GM19468 (cell line): Measurements from ENCODE around the gene SLC25A38.
"Not testable (repeated sequence)": the region's sequence is repeated elsewhere in the genome, so short reads cannot be mapped to it uniquely, and the experiment has no call there.

ENCODE experiments used
- ATAC-seq: cut with Tn5 transposase; IDR thresholded peaks from one replicate; pipeline ENCODE4 v1.9.1; 2021; ENCODE audit warnings: mild to moderate bottlenecking, moderate library complexity, moderate number of reproducible peaks; ENCODE audit not compliant: unreplicated experiment; ENCODE audit errors: extremely low read depth

Gene SLC25A38

DNA sequence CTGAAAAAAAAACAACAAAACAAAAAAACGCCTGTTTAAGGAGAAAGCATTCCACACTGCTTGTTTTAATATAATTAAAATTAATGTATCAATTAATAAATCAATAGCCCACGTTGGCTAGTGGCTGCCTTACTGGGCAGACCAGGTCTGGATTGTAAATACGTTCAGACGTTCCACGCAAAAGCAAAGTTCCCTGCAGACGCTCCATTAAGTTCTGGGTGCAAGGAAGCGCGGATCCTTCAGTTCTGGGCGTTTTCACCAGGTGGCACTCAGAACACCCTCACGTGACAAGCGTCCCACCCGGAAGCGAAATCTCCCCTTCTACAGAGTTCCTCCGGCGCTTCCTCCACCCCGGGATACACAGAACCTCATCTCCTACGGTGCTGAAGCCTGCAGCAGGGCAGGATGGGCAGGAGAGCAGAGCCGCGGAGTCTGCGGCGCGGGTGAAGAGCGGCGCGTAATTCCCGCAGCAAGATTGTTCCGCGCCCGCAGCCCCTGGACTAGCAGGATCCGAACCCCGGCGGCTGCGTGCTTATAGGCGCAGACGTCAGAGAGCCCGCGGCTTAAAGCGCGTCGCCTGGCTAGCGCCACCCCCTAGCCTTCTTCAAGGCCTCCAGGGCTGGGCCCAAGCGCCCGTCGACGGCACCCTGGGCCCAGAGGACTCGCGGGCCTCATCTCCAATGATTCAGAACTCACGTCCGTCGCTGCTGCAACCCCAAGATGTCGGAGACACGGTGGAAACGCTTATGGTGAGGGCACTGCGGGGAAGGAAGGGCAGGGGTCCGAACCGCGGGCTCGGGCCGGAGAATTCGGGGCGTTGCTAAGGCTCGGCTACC is at the start of gene SLC25A38:
TSS of gene SLC25A38 (plus strand) at position 326 of the 836 bp plus-strand sequence. CDS start at position 681, 355 bp downstream.
- peak; percentile 46 for ATAC-seq

GRCh38 chr3:39333607-39334006 is 49.6 kb upstream of the SLC25A38 start:
- ATAC-seq = no peak

GRCh38 chr3:39334205-39334604 is 49.0 kb upstream of the SLC25A38 start:
- ATAC-seq = no peak

DNA sequence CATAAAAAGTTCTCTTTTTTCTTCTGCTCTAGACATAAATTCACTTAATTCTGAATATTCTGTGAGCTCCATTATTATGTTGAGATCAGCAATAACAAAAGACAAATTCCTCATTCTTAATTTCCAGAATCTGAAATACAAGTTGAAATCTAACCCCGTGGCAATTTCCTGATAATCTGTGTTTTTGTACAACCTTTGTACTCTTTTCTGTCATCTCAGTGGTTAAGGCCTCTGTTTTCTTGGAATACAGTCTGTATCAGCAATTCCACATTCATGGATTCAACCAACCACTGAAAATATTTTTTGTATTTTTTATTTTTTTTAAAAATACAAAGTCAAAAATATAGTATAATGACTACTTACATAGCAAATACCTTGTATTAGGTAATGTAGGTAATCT is 45.0 kb upstream of the SLC25A38 start:
- ATAC-seq = no peak

- ATAC-seq = no peak
Observed at GRCh38 chr3:39339086-39339485, 44.1 kb upstream of the SLC25A38 start.

DNA sequence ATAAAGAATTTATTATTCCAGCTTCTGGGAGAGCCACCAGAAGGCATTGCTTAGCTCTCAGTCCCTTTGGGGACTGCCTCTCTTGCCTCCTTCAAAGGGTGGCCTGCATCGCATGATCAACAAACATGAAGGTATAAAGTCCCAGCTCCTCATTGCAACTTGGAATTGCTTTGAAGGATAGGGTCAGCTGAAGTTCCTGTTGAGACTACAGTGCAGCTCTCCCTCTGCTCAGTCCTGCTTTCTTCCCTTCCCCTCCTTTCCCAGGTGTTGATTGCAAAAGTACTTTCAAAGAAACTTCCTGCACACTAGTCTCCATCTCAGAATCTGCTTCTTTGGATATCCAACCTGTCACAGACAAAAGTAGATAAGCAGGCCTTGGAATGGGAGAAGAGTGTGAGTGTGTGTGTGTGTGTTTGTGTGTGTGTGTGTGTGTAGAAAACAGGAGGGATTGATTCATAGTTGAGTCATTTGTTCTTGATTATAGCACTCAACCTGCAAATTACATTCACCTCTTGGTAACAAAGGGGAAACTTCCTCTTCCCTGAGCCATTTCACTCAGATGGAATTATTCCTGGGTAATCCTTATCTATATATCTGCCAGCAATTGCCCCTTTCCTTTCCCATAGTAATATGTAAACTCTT is 40.0 kb upstream of the SLC25A38 start:
- ATAC-seq = no peak

DNA sequence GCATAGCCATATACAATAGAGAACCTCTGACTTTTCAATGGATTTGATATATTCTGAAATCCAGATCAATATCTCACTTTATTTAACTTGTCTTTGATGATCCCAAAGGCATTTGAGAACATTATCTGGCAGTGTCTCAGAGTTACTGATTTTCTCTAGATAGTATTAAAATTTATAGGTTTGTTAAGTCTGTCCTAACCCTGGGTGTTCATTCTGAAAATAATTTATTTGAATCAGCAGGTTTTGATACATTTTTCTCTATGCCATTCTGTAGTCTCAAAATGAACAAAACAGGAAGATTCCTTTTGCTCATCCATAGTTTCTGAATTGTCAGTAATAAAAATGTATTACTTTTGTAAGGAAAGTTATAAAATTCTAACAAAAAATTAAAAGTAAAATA is 39.4 kb upstream of the SLC25A38 start:
- no peak for ATAC-seq

- no peak for ATAC-seq
Observed at GRCh38 chr3:39344746-39345344, 38.3 kb upstream of the SLC25A38 start.

- no peak for ATAC-seq
Observed at GRCh38 chr3:39346785-39347585, 36.2 kb upstream of the SLC25A38 start.

GRCh38 chr3:39347586-39347876 is 35.6 kb upstream of the SLC25A38 start:
- no peak for ATAC-seq

DNA sequence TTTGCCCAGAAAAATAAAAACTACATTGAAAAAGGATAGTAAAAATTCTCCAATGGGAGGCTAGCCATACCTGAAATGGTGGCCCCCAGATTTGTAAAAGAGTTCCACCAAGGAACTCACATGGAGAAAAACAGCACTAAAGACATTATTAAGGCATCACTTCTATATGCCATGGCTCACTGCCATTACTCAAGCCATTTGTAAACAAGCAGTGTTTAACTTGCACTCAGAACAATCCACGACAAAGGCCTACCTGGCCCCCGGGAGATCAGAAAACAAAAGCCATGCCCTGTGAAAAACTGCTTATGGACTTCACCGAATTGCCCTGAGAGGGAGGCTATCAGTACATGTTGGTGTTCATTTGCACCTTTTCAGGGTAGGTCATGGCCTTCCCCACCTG is 34.1 kb upstream of the SLC25A38 start:
- ATAC-seq = no peak

DNA sequence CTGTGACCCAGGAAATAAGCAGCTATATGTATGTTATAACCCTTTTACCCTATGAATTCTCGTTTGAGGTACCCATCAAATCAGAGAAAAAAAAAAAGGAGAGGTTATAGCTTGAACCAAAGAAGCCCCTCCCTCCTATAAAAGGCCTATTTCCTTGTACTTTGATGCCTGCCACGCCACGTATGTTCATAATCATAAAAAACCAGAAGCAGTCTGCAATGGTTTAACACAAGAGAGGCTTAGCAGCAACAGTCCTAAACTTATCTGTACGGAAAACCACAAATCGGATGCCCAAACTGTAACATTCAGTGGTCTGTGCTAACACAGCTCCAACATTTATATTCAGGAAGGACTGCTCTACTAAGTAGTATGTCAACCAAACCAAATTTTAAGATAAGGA is 32.5 kb upstream of the SLC25A38 start:
- no peak for ATAC-seq

DNA sequence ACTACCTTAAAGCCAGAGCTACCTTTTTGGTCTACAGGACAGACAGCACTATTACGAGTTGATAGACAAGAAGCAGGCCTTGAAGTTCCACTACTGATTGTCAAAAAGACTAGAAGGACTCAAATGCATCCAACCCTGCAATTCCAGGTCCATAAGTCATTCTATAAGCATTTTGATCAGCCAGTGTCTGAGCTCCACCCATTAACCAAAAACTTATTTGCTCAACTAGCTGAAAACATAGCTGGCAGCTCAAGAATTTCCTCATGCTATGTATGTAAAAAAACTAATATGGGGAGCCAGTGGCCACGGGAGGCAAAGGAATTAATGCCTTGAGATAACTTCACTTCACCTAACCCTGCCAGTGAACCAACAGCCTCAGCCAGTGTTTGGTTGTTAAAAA is 32.0 kb upstream of the SLC25A38 start:
- ATAC-seq = not testable (repeated sequence)

- not testable (repeated sequence) for ATAC-seq
Observed at GRCh38 chr3:39353168-39353927, 29.8 kb upstream of the SLC25A38 start.

- ATAC-seq = no peak
Observed at GRCh38 chr3:39358333-39358732, 24.8 kb upstream of the SLC25A38 start.

DNA sequence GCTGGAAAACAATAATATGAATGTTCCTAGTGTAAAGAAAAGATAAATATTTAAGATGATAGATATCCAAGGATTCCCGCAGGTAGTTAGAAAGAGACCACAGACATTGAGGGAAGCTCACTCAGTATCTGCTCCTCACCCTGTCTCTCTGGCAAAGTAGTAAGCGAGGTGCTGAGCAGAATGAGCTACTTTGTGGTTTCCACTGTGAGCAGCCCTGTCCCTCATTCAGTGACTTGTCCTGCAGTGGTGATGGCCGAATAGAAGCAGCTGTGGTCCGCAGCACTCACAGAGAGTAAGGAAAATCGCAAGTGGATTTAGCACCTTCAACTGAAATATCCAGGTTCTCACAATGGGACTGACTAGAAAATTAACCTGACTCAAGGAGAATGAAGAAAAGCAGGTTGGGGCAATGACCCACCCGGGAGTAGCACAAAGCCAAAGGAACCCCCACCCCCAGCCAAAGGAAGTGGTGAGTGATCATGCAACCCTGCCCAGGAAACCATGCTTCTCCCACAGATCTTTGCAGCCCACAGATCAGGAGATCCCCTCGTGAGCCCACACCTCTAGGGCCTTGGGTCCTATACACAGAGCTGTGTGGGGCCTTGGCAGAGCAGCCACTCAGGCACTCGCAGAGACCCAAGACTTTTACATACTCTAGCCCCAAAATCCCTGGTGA is 21.8 kb upstream of the SLC25A38 start:
- no peak for ATAC-seq

- no peak for ATAC-seq
Observed at GRCh38 chr3:39362192-39362591, 21.0 kb upstream of the SLC25A38 start.

DNA sequence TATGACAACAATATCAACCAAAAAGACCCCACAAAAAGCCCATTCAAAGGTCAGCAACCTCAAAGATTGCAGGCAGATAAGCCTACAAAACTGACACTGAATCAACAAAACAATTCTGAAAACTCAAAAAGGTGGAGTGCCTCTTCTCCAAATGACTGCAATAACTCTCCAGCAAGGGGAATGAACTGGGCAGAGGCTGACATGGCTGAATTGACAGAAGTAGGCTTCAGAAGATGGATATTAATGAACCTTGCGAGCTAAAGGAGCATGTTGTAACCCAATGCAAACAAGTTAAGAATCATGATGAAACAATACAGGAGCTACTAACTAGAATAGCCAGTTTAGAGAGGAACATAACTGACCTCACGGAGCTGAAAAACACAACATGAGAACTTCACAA is 20.4 kb upstream of the SLC25A38 start:
- no peak for ATAC-seq

- not testable (repeated sequence) for ATAC-seq
Observed at GRCh38 chr3:39370450-39370849, 12.7 kb upstream of the SLC25A38 start.
